Measurements from ENCODE around the gene SCYGR7. TPM values are rescaled to one million over a fixed set of nuclear protein-coding genes. Genes with fewer than 3 reads are reported as not detected.

Gene SCYGR7
- total RNA-seq, 4 donors from 2014 or later = not detected

DNA sequence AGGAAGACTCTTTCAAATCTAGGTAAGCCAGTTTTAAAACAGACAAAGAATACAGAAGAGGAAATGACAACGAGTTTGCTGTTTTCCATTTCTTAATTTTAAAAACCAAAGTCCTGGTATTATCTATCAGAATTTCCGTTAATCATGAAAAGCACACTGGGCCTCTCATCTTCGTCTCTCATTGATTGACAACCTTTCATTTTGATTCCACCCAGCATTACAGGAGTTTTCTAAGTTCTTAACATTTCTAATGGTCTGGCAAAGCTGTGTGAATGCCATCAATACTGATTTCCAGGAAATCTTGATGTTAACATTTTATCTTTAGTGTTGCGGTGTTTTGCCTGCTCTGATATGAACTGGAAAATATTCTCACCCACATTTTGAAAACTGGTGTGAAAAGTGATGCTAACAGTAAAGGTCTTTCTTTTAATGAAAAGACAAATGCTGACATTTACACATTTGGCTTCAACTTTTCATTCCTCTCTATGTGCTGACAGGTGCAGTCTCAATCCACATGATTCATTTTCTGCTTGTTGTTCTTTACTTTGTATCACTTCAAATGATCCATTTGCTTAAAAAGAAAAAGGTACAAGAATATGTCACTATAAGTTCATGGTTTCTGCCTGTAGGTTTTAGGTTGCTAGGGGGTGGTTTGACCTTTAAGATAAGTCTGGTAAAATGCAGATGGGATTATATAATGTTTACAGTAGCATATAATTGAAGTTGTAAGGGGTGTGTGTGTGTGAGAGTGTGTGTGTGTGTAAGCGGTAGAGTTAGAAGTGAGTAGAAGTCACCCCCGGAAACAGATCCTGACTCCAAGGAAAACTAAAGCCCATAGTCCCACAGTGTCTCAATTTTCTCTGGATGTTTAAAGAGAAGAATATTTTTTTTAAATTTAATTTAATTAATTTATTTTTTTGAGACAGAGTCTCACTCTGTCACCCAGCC, 47.0 kb downstream of the SCYGR7 start:
- H3K4me3 ChIP-seq = no peak overlapping the region
- no peaks in the 10 kb centered on the region for H3K4me1 ChIP-seq
- H3K36me3 ChIP-seq = no peaks in the 10 kb centered on the region
- TF ChIP-seq POLR2A (IDR thresholded peaks at IDR 0.05) (no peak), EP300 (IDR thresholded peaks at IDR 0.05) (no peak), POLR2AphosphoS5 (IDR thresholded peaks at IDR 0.05) (no peak)
- TF ChIP-seq, protein P1, sequence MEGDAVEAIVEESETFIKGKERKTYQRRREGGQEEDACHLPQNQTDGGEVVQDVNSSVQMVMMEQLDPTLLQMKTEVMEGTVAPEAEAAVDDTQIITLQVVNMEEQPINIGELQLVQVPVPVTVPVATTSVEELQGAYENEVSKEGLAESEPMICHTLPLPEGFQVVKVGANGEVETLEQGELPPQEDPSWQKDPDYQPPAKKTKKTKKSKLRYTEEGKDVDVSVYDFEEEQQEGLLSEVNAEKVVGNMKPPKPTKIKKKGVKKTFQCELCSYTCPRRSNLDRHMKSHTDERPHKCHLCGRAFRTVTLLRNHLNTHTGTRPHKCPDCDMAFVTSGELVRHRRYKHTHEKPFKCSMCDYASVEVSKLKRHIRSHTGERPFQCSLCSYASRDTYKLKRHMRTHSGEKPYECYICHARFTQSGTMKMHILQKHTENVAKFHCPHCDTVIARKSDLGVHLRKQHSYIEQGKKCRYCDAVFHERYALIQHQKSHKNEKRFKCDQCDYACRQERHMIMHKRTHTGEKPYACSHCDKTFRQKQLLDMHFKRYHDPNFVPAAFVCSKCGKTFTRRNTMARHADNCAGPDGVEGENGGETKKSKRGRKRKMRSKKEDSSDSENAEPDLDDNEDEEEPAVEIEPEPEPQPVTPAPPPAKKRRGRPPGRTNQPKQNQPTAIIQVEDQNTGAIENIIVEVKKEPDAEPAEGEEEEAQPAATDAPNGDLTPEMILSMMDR (IDR thresholded peaks at IDR 0.05) = no peak
- ATAC-seq = no peak
- no peaks in the 10 kb centered on the region for H3K27me3 ChIP-seq
- 72 to 86% methylated on average over 6 of the region's 6 CpGs for WGBS, 2 donors (ENCODE audit: low coverage in 1 of 2)
- H3K9me3 ChIP-seq = no peaks in the 10 kb centered on the region
- H3K27ac ChIP-seq = no peak overlapping the region

Small RNA genes within 50 kb of the gene (small RNA-seq; reads per million reads assigned to genes)
- gene RNA5SP121 = 0 reads per million in 4 donors
- gene SNRPGP8 = 0 reads per million in 4 donors

Other genes with a start within 250 kb of the SCYGR7 start
- gene SCYGR2, start 129.4 kb upstream of the SCYGR7 start, total RNA-seq = not detected
- not detected for gene SCYGR3, start 113.5 kb upstream of the SCYGR7 start, total RNA-seq
- under 1 TPM in 1 of 4 donors, not detected in 3; 0.62 TPM for gene SCYGR4, start 110.8 kb upstream of the SCYGR7 start, total RNA-seq
- gene SCYGR5, start 61.5 kb upstream of the SCYGR7 start, total RNA-seq = not detected
- gene SLC19A3, start 10.3 kb upstream of the SCYGR7 start, total RNA-seq = 1 to 10 TPM in 2 of 4 donors, under 1 TPM in 1, not detected in 1; 0.69 to 3.5 (median 1.8) TPM
- not detected for gene SCYGR6, start 3.6 kb upstream of the SCYGR7 start, total RNA-seq
- gene SCYGR8, start 17.6 kb downstream of the SCYGR7 start, total RNA-seq = not detected
- gene CCL20, start 85.5 kb downstream of the SCYGR7 start, total RNA-seq = 1 to 10 TPM in 1 of 4 donors, not detected in 3; 3.1 TPM
- gene DAW1, start 143.3 kb downstream of the SCYGR7 start, total RNA-seq = not detected

Measured in gastroesophageal sphincter (tissue), 4 donors.